Measurements from ENCODE around the gene OR4D1.

DNA sequence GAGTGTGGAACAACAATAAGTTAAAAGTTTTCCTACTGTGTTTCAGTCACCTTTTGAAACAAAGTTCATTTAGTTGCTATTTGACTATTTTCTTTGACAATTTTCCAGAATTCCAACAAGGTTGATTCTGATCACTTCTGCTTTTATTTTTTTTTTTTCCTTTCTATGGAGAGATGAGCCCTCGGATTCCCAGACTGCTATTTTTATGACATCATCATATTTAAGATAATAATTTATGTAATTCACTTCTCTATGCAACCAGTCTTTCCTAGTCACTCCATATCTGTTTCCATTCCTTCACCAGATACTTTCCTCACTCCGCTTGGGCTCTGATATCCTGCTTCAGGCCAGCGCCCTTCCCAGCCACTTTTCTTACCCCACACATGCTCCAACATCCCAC is 26.7 kb downstream of the OR4D1 start:
- TF ChIP-seq, protein P1, sequence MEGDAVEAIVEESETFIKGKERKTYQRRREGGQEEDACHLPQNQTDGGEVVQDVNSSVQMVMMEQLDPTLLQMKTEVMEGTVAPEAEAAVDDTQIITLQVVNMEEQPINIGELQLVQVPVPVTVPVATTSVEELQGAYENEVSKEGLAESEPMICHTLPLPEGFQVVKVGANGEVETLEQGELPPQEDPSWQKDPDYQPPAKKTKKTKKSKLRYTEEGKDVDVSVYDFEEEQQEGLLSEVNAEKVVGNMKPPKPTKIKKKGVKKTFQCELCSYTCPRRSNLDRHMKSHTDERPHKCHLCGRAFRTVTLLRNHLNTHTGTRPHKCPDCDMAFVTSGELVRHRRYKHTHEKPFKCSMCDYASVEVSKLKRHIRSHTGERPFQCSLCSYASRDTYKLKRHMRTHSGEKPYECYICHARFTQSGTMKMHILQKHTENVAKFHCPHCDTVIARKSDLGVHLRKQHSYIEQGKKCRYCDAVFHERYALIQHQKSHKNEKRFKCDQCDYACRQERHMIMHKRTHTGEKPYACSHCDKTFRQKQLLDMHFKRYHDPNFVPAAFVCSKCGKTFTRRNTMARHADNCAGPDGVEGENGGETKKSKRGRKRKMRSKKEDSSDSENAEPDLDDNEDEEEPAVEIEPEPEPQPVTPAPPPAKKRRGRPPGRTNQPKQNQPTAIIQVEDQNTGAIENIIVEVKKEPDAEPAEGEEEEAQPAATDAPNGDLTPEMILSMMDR (IDR thresholded peaks at IDR 0.05; ENCODE audit: poor library complexity) = no peak
- TF ChIP-seq EZH2 (IDR thresholded peaks at IDR 0.05; ENCODE audit: borderline replicate concordance) (no peak), EZH2phosphoT487 (IDR thresholded peaks at IDR 0.05; ENCODE audit: low read depth, severe bottlenecking, unreplicated experiment) (no peak)

All from hepatocyte (in vitro differentiated cells).